GM20000 (cell line): ENCODE results near the gene MARCKSL1.
A peak's percentile ranks its signal among the peaks of the same experiment; 100 is the strongest.

Experiments used
- DNase-seq: peaks from one replicate; pipeline ENCODE4 v3.0.0; 2012; ENCODE audit warnings: low spot score
- CTCF ChIP-seq: IDR thresholded peaks from 2 replicates; pipeline ENCODE4 v1.5.1; 2012; ENCODE audit warnings: mild to moderate bottlenecking, control low read depth; ENCODE audit errors: extremely low read depth, missing control alignments

MARCKSL1 gene

GRCh38 chr1:32336963-32337675 is 1.1 kb upstream of the MARCKSL1 start:
- DNase-seq, result peak; percentile 85
- no peak for TF ChIP-seq CTCF

DNA sequence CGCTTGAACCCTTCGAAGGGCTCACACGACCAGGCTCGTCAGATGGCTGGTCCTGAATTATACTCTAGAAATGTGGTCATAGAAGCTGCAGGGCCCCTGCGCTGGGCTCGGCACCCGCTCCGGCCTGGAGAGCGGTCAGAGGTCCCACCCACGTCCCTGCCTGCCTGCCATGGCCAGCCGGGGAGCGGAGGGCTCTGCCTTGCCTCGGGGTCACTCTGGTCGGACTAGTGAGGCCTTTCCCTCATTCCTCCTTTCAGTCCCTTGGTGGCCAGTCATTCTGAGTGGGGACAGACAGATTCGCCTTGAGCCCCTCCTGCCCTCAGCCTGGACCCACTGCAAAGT is 529 bp upstream of the MARCKSL1 start:
- DNase-seq, result no peak
- TF ChIP-seq CTCF, result no peak

DNA sequence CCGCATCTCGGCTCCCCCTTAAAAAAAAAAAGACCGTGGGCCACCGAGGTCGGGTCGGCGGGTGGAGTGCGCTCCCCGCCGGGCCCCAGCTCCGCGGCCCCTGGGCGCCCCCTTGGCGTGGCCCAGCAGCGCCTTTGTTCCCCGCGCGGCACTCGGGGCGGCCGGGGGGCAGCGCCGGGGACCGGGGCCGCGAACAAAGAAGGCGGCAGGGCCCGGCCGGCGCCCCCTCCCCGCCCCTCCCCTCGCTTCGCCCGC is 571 bp downstream of the MARCKSL1 start:
- peak; percentile 52 for DNase-seq
- no peak for TF ChIP-seq CTCF

DNA sequence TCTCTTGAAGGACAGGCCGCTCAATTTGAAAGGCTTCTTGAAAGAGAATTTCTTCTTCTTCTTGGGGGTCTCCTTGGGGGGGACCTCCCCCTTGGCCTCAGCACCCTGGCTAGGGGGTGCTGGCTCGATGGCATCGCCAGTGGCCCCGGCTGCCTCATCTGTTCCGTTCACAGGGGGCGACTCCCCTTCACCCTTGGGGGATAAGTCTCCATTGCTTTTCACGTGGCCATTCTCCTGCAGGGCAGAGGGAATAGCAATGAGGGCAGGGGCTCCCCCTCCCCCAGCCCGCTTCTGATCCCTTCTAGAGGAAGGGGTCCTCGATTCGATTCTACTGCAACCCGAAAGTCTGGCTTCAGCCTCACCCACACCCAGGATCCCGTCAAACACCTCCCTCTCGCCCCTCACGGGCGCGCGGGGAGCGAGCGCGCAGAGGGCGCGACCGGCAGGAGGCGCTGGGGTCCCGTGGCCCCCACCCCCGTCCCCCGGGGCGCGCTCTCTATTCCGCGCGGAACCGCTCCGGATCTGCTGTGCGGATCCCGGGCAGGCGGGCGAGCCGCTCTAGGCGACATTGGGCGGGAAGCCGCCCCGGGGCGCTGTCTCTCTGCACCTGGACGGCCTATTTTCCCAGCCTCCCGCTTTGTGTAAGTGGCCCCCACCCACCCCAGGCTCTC is 1.0 kb downstream of the MARCKSL1 start:
- peak; percentile 88 for TF ChIP-seq CTCF
- peak; percentile 80 for DNase-seq

GRCh38 chr1:32334274-32334861 is 1.7 kb downstream of the MARCKSL1 start:
- no peak for TF ChIP-seq CTCF
- DNase-seq, result peak; percentile 10

GRCh38 chr1:32333251-32333963 is 2.6 kb downstream of the MARCKSL1 start:
- DNase-seq, result peak; percentile 7
- no peak for TF ChIP-seq CTCF
